Hematopoietic multipotent progenitor cell (in vitro differentiated cells): ENCODE results near the gene LTBP3. TPM values are rescaled to one million over a fixed set of nuclear protein-coding genes. Genes with fewer than 3 reads are reported as not detected.

Source experiments
- small RNA-seq: library from RNA; depleted of rRNA; stranded (forward); fragments of <200 nt; gene quantifications from one replicate; pipeline ENCODE3, GENCODE V24; 2012
- total RNA-seq: library from RNA; depleted of rRNA; stranded (reverse); fragments of >200 nt; gene quantifications from one replicate; pipeline ENCODE4 v1.2.3, GENCODE V29; 2012

Gene LTBP3
- total RNA-seq, 1 donor, result 89.1 TPM

Small RNA genes within 50 kb of the gene (small RNA-seq; reads per million reads assigned to genes)
- gene AP001362.1 (not detected), gene RF01684 (not detected)

Other genes starting within 250 kb of the LTBP3 start
- 0.81 TPM for gene CDC42EP2, start 243.5 kb downstream of the LTBP3 start, total RNA-seq
- gene DPF2, start 224.5 kb downstream of the LTBP3 start, total RNA-seq, result 65.2 TPM
- 4.8 TPM for gene TIGD3, start 203.6 kb downstream of the LTBP3 start, total RNA-seq
- gene SLC25A45, start 175.7 kb downstream of the LTBP3 start, total RNA-seq, result 7.0 TPM
- gene FRMD8, start 171.7 kb downstream of the LTBP3 start, total RNA-seq, result 77.6 TPM
- 102 TPM for gene NEAT1, start 135.6 kb downstream of the LTBP3 start, total RNA-seq
- 2,681 TPM for gene MALAT1, start 59.3 kb downstream of the LTBP3 start, total RNA-seq
- gene SCYL1, start 33.3 kb downstream of the LTBP3 start, total RNA-seq, result 107 TPM
- gene ZNRD2, start 12.1 kb upstream of the LTBP3 start, total RNA-seq, result 48.7 TPM
- 55.5 TPM for gene FAM89B, start 14.2 kb upstream of the LTBP3 start, total RNA-seq
- 101 TPM for gene EHBP1L1, start 17.7 kb upstream of the LTBP3 start, total RNA-seq
- 1.3 TPM for gene KCNK7, start 37.4 kb upstream of the LTBP3 start, total RNA-seq
- 98.6 TPM for gene MAP3K11, start 55.9 kb upstream of the LTBP3 start, total RNA-seq
- 32.6 TPM for gene PCNX3, start 57.4 kb upstream of the LTBP3 start, total RNA-seq
- 154 TPM for gene SIPA1, start 79.7 kb upstream of the LTBP3 start, total RNA-seq
- gene RELA, start 104.6 kb upstream of the LTBP3 start, total RNA-seq, result 107 TPM
- gene KAT5, start 153.9 kb upstream of the LTBP3 start, total RNA-seq, result 75.7 TPM
- 77.8 TPM for gene RNASEH2C, start 162.4 kb upstream of the LTBP3 start, total RNA-seq
- 16.2 TPM for gene AP5B1, start 222.6 kb upstream of the LTBP3 start, total RNA-seq
- 0.27 TPM for gene OVOL1, start 228.7 kb upstream of the LTBP3 start, total RNA-seq